Lower leg skin (tissue), 3 donors: Measurements from ENCODE around the gene OR2T5.
"Not testable (repeated sequence)": the region's sequence is repeated elsewhere in the genome, so short reads cannot be mapped to it uniquely, and the experiment has no call there.

Source experiments
- POLR2A ChIP-seq, 2 donors: fragments of 450-650 bp; IDR thresholded peaks; one replicate each; pipeline ENCODE4 v1.6.1; 2016 to 2017; ENCODE audit warnings: antibody characterized with exemption in 2 of 2, mild to moderate bottlenecking in 1 of 2, moderate library complexity in 1 of 2
- TF ChIP-seq, protein P1 (sequence below), 3 donors: fragments of 450-650 bp; IDR thresholded peaks; one replicate each; pipeline ENCODE4 v1.5.1; 2016; ENCODE audit warnings: antibody characterized with exemption in 3 of 3, mild to moderate bottlenecking in 3 of 3, moderate library complexity in 2 of 3

DNA sequence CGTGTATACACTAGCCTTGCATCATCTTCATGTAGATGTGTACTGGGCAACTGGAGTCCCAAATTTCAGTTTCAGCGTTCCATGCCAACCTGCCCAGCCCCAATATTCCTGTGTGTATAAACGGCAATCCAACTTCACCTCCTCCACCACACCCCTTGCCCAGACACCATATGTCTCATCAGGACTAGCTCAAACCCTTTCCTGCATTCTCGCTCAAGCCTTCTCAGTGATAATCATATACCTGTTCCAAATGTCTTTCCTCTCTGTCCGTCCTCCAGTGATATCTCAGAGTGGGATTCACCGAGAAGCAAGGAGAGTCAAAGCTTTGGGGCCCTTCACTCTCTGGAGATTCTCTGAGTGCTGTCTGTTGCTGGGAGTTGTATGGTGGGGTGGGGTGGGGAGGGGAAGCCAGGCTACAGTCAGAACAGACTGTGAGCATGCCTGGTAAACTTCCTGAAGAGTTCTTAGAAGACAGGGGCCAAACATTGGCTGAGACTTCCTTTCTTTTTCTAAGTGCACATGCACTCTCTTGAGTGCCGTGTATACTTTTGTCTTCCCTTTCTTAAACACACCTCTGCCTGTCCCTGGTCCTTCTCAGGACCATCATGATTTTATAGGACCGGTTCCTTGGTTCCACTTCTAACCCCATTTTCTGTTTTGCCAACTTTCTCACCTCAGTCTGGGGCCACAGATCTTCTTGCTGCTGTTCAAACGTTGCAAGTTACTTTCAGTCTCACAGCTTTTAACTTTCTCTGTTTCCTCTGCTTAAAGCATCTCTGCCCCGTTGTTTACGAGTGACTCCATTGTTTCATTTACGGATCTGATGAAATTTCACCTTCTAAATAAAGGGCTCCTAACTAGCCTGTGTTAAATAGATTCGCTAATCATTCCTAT lies 6.5 kb upstream of the OR2T5 start:
- TF ChIP-seq, protein P1, sequence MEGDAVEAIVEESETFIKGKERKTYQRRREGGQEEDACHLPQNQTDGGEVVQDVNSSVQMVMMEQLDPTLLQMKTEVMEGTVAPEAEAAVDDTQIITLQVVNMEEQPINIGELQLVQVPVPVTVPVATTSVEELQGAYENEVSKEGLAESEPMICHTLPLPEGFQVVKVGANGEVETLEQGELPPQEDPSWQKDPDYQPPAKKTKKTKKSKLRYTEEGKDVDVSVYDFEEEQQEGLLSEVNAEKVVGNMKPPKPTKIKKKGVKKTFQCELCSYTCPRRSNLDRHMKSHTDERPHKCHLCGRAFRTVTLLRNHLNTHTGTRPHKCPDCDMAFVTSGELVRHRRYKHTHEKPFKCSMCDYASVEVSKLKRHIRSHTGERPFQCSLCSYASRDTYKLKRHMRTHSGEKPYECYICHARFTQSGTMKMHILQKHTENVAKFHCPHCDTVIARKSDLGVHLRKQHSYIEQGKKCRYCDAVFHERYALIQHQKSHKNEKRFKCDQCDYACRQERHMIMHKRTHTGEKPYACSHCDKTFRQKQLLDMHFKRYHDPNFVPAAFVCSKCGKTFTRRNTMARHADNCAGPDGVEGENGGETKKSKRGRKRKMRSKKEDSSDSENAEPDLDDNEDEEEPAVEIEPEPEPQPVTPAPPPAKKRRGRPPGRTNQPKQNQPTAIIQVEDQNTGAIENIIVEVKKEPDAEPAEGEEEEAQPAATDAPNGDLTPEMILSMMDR (IDR thresholded peaks at IDR 0.05), result not testable (repeated sequence)
- not testable (repeated sequence) for TF ChIP-seq POLR2A (IDR thresholded peaks at IDR 0.05)
